ENCODE measurements around the gene MIOX.
"Not testable (repeated sequence)": the region's sequence is repeated elsewhere in the genome, so short reads cannot be mapped to it uniquely, and the experiment has no call there.

The MIOX gene

GRCh38 chr22:50519151-50519550, 32.5 kb downstream of the MIOX start:
- DNase-seq, result no peak

- DNase-seq, result not testable (repeated sequence)
Measured at GRCh38 chr22:50520184-50520583, 33.5 kb downstream of the MIOX start.

DNA sequence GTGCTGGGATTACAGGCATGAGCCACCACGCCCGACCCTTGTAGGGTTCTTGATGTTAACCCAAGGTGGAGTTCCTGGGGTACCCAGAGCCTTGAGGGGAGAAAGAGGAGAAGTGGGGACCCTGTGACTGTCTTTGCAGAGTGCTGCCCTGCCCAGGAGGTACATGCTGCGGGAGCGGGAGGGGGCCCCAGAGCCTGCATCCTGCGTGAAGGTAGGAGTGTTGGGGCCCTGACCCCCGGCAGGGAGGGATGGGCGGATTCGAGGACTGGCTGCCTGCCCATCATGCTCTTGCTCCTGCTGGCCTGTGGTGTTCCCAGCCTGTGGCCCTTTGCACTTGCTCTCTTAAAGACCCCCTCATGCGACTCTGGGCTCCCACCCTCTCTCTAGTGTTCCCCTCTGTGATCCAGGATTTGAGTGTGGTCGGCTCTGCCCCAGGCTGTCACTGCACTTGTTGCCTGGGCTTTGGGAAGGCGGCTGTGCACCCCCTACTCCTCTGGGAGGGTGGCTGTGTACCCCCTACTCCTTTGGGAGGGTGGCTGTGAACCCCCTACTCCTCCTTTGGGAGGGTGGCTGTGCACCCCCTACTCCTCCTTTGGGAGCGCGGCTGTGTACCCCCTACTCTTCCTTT, 34.3 kb downstream of the MIOX start:
- DNase-seq, result no peak

- DNase-seq, result no peak
Measured at GRCh38 chr22:50521710-50522109, 35.1 kb downstream of the MIOX start.

GRCh38 chr22:50522208-50522805, 35.6 kb downstream of the MIOX start:
- no peak for DNase-seq

GRCh38 chr22:50522806-50523438, 36.3 kb downstream of the MIOX start:
- DNase-seq, result no peak

GRCh38 chr22:50523458-50523805, 36.8 kb downstream of the MIOX start:
- DNase-seq, result no peak

DNA sequence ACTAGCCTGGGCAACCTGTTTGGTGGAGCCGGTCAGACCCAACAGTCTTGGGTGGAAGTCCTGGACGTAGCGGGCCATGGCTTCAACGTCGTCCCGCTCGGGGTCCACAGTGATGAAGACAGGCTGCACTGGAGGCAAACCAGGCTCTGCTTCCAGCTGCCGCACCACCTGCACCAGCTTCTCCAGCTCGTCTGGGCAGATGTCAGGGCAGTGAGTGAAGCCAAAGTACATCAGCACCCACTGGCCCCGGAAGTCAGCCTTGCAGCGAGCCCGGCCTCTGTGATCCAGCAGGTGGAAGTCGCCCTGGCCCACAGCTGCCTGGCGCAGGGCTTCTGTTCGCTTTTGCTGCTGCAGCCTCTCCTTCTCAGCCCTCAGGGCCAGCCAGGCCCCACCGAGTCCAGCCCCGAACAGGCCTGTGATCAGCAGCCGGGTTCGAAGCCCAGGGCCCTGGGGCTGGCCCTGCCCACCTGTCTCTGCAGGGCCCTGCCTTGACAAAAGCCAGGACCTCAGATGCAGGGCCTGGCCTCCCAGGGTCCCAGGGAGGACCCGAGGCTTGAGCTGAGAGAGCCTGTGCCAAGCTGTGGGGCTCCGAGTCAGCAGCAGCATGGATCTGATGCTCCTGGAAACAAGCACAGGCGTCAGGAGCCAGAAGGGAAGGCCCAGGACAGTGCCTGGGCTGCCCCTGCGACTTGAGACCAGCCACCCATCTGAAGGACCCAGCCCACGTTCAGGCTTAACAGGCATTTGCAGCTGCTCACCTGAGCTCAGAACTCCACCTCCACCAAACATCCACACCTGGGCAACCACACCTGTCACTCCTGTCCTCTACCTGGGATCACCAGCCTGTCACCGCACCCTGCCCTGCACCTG, 37.4 kb downstream of the MIOX start:
- DNase-seq, result peak in 1 of 2 experiments; percentile 32

DNA sequence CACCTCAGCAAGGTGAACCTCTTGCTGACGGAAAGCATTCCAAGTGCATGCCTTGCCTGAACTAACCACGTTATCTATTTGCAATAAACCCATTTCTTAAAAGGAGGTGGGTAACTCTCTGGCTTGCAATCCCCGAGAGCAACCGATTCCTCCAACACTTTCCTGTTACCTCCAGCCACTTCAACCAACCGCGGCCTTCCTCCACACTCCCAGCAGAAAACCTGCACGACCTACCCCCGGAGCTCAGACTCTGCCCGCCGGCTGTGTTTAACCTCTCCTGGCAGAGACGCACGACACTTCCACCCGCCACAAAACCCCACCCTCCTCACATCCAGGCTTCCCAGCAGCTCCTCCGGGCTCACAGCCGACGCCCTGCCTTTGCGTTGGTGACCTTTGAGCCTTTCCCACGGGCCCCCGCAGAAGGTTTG, 38.0 kb downstream of the MIOX start:
- peak; percentile 40 to 49 for DNase-seq

GRCh38 chr22:50525104-50525857, 38.6 kb downstream of the MIOX start, which contains the start of gene SCO2:
TSS of gene SCO2 (minus strand) at chr22:50525598. CDS start at chr22:50524411, 1,187 bp downstream.
- DNase-seq, result peak; percentile 97 to 98

DNA sequence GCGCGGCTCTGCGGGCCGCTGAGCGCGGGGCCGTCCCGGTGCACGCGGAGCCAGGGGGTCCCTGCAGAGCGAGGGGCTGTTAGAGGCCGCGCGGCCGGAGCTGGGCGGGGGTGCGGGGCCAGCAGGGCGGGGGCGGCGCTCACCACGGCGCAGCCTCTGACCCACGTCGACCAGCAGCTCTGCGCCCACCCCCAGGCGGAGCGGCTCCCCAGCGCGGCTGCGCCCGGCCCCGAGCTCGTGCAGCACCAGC, 39.1 kb downstream of the MIOX start:
- DNase-seq, result no peak

GRCh38 chr22:50526108-50526833, 39.6 kb downstream of the MIOX start:
- DNase-seq, result peak; percentile 91 to 92

DNA sequence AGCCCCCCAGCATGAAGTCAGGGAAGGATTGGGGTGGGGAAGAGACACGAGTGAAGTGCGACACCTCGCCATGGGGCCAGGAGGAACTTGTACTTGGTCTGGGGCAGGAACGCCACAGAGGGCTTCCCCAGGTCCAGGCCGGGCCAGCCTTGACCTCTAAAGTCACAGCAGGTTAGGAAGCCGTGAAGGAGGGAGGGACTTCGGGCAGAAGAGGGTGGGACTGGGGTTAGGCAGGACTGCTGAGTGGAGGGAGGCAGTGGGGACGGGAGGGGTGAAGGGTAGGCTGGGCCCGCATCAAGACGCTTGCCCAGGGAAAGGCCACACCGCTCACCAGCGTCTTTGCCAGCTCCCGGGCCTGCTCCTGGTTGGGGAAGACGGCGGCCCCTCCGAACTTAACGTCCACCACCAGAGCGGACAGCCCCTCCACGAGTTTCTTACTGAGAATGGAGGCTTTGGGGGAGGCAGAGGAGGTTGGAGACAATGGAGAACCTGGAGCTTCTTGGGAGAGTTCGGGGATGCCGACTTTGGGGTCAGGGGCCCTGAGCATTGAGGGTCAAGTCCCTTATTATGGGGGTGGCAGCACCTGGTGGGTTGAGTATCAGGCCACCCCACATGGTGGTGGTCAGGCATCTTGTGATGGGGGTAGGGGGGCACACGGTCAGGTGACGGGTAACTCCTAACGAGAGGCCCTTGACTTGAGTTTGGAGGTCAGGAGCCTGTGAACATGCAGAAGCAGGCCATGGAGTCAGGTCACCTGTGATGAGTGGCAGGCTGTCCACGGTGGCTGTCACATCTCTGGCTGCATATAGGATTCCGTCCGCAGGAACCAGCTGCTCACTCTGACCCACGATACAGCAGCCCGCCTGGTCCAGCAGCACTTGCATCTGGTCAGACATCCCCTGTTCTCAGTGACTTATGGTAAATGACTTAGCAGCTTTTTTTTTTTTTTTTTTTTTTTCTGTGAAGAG, 40.5 kb downstream of the MIOX start:
- DNase-seq, result peak; percentile 73 to 78

DNA sequence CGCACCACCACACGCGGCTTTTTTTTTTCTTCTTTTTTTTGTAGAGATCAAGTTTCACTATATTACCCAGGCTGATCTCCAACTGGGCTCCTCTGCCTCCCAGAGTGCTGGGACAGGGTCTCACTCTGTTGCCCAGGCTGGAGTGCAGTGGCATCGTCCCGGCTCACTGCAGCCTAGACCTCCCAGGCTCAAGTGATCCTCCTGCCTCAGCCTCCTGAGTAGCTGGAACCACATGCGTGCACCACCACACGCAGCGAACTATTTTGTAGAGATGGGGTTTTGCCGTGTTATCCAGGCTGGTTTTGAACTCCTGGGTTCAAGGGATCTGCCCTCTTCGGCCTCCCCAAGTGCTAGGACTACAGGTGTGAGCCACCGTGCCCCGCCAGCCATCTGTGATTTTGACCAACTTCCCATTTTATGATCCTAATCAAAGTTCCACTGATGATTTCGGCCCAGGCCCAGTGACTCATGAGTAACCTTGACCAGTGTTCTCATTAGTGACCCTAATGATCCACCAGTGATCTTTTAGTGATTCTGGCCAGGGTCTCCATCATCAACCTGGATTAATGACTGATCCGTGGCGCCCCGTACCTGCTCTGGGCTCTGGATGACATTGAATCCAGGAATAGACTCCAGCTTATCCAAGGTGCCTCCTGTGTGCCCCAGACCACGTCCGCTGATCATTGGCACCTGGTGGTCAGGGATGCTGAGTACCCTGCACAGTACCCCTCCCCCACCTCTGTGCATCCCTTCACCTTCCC, 41.4 kb downstream of the MIOX start:
- DNase-seq, result no peak

GRCh38 chr22:50528682-50529415, 42.2 kb downstream of the MIOX start:
- peak; percentile 34 to 45 for DNase-seq

GRCh38 chr22:50529416-50529896, 42.8 kb downstream of the MIOX start:
- DNase-seq, result no peak

DNA sequence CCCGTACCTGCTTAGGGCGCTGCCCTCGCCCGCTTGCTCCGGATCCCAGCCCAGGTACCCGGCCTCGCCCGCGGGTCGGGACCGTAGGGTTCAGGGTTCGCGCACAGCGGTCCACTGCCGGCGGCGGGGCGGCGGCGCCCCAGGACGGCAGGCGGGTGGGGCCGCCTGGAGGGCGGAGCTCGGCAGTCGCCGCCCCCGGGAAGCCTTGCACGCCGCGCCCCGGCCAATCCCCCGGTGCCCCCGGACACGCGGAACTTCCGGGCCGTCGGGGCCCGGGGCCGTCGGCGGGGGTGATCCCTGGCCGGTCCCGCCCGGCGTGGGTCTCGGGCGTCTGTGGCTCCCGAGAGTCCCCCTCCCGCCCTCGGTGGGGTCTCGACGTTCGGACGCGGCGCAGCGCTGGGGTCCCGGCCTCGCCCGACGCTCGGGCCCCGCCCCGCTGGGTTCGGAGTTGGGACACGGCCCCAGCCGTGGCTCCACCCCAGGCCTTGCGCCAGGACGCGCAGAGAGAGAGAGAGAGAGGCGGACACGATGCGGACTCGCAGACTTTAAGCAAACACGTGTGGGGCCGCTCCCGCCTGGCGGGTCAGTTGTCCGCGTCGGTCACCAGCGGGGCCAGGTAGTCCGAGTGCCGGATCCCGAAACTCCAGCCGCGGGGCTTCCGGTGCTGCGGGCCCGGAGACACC, 43.4 kb downstream of the MIOX start, which contains the start of gene TYMP:
TSS of gene TYMP (minus strand) at position 116 of the 683 bp plus-strand sequence. CDS start 303 bp downstream, outside the sequence.
- peak; percentile 80 to 84 for DNase-seq

- DNase-seq, result no peak
Measured at GRCh38 chr22:50530580-50530876, 43.9 kb downstream of the MIOX start.

Data from activated T-cell treated with anti-CD3 and anti-CD28 coated beads, Interleukin-2, amount 50 U/mL, for 48 hours (primary cell).